NCI-H2227 (cell line): ENCODE measurements around the gene BHLHE23.
A peak's percentile ranks its signal among the peaks of the same experiment; 100 is the strongest.

Experiments
- DNase-seq: peaks from one replicate; lab custom pipeline; 2025; ENCODE audit not compliant: unreplicated experiment; lab: John Stamatoyannopoulos, UW

BHLHE23 gene

DNA sequence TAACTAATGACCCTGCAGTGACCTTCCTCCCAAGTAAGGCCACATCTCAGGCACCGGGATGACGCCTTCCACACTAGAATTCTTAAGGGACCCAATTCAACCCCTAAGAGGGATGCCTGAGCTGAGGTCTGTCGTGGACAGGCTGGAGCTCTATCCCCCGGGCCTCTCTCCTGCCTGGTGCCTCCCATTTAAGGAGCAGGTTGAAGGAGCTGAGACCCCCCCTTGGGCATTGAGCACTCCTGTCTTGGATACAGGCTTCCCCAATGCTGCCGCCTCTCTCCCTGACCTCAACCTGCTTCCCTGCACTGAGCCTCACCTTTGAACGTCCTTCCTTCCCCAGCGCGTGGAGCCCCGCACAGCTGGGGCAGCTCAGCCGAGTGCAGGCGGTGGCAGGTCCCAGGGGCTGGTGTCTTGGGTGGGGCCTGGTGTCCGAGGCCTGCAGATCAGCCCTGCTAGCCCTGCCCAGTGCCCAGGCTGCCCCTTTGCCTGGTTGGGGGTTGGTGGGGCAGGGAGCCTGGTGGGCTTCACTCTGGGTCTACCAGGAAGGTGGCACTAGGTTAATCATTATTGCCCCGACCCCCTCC lies 19.9 kb upstream of the BHLHE23 start:
- no peak for DNase-seq

DNA sequence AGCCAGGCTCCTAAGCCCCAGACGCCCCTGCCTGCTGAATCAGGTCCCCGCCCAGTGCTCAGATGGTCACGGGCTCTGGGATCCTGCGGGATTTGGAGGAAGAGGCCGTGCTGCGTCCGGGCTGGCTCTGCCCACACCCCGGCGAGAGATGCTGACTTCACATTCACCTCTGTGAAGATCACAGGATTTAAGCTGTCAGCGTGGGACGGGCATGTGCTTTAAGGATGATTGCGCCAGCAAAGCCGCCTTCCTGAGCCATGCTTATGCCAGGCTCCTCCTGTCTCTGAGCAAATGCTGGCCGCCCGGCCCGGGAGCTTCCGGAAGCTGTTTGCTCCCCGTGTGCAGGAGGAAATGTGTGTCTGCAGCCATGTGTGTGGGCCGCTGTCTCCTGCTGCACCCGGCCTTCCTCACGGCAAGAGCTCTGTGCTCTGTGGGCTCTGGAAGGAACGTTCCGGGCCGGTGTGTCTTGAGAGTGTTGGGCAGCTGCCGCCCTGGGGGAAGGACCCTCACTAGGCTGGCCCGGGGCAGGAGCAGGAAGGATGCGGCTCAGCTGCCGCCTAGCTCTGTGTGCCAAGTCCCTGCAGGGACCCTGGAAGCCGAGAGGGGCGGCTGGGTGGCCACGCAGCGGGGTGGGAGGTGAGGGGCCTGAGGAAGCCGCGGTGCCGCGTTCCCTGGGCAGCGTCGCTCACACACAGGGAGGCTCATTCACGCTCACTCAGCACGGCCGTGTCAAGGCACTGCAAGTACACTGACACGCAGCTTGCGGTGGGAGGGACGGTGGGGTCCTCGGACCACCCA lies 19.0 kb upstream of the BHLHE23 start:
- no peak for DNase-seq

DNA sequence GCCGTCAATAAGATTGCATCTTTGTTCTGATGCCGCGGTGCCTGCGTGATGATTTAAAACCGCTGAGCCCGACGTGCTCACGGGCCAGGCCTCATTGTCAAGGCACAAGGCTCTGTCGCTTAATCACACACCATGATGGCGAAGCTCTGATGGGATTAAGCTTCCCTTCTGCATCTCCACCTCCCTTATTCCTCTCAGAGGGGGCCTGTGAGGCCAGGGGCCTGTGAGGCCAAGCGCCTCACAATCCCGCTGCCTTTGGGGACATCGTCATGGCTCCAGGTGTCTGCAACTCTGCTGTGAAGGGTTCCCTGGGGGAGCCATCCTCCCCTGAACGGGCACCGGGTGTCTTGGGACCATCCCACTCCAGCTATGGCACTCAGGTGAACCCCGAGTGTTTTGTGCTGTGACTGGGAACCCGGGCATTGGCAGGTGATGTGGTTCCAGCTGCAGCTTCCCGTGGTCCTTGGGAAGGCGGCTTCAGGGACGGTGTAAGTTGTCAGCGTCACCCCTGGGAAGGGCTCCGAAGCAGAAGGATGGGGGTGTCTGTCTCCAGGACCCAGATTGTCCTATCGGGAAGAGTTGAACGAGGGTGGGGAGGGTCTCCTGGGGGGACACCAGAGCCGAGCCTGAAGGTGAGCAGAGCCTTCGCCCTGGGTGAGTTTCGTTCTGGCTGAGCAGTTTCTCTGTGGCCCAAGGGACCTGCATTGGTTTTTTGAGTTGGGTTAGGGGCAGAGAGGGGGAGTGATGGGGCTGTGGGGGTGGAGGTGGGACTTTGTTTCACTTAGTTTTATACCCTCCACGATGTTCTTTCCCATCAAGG lies 18.0 kb upstream of the BHLHE23 start:
- no peak for DNase-seq

DNA sequence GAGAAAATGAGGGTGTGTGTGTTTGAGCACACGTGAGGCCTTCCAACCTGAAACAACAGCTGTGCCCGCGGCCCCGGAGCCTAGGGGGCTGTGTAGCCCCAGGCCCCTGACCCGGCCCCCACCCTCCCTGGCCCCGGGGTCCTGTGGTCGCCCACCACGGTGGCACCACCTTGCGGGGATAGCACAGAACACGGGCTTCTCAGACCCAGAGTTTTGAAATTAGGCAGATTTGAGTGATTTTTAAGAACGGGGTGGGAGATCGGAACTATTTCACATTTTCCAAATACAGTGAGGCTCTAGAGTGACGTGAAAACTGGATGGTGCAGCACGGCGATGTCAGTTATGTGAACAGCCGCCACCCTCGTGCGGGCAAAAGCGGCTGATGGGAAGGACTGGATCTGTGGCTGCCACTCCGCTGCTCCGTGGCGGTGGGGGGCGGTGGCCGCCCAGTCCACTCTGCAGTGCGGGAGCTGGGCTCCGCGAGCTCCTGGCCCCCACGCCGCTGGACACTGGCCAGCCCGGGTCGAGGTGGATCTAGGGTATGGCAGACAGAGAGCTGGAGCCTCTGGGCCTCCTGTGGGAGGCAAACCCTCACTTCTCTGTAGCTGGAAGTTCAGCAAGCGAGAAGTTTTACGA lies 17.3 kb upstream of the BHLHE23 start:
- no peak for DNase-seq

DNA sequence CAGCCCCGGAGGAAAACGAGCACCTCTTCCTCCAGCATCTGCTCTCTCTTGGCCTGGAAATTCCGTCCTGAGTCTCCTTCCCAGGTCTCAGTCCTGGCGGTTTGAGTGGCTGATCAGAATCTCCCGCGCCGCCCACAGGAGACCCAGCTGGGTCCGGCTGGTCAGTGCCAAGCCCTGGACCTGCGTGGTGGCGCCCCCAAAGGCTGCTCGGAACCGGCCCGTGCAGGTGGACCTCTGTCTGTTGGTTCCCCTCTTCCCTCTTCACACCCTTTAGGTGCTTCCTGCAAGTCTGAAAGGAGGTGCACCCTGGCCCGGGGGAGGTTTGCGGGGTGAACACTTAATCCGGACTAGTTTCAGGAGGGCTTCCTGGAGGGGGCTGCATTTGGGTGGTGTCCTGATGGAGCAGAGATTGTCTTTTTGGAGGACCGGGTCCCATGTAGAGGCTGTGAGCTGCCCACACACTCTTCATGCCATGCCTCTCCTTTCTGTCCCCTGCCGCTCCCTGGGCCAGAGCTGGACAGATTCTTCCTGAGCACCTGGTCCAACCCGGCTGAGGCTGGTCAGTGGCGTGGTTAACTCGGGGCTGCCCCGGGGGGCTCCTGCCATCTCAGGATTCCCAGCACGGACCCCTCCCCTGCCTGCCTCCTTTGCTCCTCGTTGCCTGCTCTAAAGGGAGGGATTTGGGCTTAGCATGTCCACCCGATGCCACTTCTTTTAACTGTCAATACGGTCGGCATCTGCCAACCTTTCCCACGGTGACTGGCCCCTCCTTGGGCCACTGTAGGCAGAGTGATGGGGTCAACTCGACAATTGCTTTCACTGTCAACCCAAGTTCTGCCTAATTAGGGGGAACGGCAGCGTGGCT lies 16.5 kb upstream of the BHLHE23 start:
- DNase-seq = peak; percentile 35

DNA sequence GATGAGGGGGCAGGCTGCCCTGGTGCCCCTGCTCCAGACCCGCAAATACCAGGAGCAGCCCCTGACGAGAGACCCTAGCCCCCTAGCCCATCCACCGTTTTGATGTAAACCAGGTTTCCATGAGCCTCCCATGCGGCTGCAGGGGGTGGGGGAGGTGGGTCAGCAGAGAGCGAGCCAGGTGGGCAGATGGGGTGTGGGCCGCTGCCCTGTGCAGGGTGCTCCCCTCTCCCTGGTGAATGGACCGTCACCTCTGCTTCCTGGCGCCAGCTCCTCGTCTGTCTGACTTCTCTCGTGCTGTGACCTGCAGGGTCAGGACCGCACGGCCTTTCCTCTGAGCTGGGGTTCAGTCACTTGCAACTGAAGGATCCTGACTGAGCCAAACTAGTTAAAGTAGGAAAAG lies 15.7 kb upstream of the BHLHE23 start:
- DNase-seq = no peak

DNA sequence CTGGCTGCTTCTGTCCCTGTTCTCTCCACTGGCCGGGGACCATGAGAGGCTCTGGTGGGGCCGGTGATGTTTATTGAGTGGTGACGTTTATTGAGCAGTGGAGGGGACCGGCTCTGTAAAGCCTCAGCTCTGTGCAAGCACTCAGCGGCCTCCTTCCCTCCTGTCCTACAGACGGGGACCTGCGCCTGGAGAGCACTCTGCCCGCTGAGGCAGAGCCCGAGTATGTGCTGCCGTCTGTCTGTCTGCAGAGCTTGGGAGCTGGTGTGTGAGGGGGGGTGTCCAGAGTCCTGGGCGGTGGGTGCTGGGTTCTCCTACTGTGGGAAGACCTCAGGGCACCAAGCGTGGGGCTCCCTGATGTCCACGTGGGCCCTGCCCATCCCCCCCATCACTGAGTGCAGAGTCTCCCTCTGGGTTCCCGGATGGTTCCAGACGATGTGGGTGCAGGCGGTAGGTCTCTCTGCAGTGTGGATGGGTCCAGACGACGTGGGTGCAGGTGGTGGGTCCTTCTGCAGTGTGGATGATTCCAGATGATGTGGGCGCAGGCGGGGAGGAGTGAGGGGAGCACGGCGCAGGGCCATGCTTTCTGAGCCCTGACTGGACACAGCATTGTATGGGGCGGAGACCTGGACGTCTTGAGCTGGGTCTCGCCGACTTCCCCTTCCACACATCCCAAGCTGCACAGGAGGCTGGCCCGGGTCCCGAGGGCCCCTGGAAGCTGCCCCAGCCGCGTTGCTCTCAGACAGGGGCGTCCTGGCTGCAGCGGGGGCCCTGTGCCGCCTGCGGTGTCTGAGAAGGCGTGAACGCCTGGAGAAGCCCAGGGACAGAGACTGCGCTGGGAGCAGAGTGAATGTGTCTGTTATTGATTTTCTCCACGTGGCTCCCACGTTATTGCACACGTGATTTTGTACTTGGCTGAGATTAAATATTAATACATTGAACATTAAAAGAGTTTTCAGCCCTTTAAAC lies 14.9 kb upstream of the BHLHE23 start:
- DNase-seq = no peak

DNA sequence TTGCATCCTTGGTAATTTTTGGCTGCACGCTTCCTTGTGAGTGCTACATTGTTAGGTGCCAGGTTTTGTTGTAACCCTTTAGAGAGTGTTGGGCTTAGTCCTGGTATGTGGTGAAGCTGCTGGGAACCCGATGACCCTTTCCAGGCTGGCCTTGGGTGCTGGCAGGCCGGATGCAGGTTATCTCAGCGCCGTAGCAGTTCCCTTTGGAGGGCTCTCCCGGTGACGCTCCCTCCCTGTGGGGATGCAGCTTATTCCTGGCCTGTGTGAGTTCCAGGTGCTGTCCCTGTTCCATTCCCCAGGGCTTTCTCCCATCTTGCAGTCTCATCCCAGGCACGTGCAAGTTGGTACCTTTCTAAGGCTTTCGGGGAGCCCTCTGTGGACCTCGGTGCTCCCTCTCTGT lies 13.9 kb upstream of the BHLHE23 start:
- DNase-seq = no peak

DNA sequence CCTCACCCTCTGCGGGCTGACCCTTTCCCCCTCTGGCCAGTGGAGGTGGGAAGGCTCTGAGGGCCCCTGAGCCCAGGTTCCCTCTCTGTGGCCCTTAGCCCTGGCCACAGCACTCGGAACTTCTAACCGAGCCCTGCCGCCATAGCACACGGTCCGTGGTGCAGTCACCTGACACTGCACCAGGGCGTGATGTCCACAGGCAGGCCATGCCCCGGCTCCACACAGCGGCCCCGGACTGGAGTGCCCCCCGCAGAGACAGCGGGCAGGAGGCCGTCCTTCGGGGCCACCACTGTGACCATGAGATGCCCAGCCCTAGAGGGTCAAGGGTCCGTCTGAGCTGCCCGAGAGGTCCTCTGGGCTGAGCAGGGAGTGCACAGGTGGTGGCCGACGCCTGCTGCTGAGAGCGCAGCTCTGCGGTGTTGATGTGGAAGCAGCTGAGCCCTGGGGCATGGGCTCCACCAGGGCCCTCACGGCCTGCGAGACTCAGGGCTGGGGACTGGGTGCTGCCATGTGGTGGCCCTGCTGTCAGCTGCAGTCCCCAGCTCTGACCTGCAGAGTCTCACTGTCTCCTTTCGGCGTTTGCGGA lies 11.2 kb upstream of the BHLHE23 start:
- no peak for DNase-seq

DNA sequence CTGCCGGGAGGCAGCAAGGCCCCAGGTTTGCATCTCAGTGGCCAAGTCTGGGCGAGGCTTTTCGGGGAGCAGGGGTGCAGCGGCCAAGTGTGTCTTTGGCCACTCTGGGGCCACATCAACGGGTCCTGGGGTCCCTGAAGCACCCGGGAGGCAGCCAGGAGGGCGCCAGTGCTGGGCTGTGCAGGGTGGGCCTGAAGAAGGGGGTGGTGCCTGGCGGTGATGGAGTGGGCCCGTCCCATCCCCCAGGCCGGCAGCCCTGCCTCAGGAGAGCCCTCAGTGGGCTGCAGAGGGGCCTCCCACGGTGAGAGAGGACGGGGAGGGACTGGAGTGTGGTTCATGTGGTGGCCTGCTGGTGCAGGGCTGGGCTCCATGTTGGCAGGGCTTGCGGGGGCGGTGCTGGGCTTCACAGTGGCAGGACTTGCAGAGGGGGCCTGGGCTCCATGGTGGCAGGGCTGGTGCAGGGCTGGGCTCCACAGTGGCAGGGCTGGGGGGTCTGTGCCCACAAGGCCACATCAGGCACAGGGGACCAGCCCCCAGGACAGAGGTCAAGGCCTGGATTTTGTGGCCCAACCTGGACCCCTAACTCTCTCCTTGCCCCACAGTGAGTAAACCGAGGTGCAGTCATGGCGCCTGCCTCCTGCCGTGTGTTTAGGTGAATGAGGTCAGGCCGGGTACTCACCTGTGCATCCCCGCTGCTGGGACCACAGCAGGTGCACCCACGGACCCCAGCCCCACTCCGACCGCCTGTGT lies 10.5 kb upstream of the BHLHE23 start:
- no peak for DNase-seq

DNA sequence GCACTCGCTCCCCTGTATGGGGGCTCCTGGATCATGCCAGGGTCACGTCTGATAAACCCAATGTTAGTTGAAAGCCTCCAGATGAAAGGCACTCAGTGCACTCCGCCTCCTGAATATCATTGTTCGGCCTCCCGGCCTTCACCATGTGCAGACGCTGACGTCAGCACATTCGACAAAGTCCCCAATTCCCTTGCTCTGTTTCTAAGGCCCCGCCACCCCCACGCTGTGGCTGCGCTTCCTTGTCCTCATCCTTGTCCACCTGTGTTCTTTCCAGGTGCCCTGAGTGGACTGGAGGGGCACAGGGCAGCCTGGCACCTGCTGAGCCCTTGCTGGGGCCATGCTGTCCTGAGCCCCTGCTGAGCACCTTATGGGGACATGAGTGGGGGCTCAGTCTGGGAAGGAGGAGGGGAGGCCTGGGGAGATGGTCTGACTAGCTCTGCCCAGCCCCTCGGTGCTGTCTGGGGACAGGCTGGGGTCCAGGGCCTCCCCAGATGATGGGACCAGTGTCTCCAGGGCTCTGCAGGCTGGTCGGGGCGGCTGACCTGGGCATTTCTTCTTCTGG lies 9.8 kb upstream of the BHLHE23 start:
- DNase-seq = no peak

DNA sequence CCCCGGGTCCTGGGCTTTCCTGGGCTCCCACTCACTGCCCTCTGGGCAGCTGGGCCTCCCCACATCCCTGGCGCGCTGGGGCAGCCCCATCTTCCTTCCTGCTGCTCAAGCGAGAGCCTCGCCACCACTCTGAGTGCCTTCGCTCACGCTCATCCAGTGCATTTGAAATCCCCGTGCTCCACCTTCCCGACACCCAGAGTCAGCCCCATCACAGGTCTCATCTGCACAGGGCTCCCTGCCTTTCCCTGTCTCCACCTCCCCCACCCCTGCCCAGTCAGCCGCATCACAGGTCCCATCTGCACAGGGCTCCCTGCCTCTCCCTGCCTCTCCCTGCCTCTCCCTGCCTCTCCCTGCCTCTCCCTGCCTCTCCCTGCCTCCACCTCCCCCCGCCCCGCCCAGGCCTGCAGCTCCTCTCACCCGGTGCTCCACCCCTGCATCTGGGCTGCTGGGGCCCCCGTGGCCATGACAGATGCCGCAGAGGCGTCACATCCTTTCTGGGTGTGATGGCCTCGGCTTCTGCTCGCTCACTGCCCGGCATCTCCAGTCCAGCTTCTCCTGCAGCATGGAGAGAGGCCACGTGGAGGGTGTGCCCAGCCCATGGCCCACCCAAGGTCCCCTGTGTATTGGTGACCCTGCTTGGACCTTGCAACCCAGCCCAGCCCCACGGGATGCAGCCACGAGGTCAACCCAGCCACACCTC lies 9.0 kb upstream of the BHLHE23 start:
- no peak for DNase-seq

DNA sequence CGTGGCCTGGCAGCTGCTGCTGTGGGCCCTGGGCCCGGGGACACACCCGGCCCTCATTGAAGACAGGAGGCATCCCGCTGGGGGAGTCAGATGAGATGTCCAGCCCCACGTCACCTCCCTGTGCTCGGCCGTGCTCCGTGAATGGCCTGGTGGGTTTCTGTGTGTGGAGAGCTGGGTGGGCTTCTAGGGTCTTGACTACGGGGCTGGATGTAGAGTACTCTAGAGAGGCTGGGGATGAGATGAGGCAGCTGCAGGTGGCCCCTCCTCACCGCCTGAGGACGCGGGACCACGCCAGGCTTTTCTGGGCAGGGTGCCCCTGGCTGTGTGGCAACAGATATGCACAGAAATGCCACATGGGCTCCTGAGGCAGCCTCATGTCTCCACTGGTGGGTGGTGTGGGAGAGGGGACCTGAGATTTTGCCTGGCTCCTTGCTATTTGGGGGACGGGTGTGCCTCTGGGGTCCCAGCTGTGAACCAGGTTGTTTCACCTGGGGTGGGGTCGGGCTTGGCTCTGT lies 8.4 kb upstream of the BHLHE23 start:
- DNase-seq = no peak

DNA sequence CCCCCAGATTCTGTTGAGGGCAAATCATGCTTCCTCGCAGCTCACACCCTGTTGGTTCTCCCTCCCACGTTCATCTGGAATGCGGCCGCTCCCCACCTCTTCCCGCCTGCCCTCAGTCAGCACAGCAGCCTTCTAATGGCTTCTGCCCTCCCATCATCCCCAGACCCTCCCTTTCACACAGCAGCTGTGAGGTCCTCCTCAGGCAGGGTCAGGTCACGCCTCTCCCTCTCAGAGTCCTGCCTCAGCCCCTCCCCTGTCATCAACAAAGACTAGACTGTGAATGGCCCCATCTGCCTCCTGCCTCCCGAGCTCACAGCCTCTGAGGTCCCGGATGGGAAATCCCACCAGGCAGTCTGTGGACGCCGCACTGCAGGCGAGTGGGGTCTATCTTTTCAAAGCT lies 7.9 kb upstream of the BHLHE23 start:
- DNase-seq = peak; percentile 82

DNA sequence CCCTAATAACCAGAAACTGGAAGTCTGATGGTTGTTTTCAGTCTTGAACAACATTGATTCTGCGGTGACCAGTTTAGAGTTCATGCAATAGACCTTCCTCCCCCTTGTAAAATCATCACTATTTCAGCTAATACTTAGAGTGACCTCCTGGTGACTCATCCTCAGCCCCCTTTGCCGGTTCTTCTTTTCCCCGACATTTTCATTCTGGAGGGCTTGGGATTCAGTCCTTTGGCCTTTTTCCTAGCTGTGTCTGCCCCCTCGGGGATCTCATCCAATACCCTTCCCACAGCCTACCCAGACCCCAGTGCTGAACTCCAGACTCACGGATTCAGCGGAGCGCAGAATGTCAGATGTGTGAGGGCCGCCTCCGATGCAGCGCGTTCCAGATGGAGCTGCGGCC lies 7.5 kb upstream of the BHLHE23 start:
- no peak for DNase-seq

DNA sequence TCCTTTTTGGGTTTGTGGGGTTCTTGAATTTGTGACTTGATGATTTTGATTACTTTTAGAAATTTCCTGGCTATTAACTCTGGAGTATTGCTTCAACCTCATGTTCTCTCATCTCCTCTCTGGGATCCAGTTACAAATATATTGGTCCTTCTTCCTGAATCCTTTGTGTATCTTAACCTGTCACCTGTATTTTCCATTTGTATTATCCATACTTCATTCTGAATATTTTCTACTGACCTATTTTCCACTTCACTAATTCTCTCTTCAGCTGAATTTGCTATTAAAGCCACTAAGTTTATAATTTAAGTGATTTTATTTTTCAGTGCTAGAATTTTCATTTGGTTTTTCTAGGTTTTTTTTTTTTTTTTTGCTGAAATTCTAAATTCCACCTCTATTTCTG lies 6.4 kb upstream of the BHLHE23 start:
- DNase-seq = no peak

DNA sequence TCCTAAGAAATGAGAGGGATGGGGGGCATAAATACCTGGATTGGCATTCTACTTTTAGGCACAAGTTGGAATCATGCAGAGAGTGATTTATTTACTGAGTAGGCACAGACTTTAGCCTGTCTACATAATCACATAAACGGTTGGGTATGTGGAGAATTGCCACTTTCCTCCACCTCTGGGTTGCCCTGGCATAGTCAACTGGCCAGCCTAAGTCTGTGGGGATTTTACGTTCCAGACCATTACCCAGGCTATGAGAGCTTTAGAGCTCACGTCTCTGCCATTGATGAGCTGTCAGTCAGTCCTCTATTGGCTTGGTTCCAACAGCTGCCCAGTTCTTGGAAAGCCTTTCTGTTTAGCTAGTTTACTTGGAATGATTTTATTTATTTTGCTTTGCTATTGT lies 5.0 kb upstream of the BHLHE23 start:
- peak; percentile 59 for DNase-seq
